ENCODE measurements around the gene HOXB2.

GRCh38 chr17:48514477-48514876, 30.4 kb downstream of the HOXB2 start:
- TF ChIP-seq CTCF (IDR thresholded peaks at IDR 0.05) = no peak
- TF ChIP-seq POLR2A (IDR thresholded peaks at IDR 0.05) = no peak

Data from esophagus squamous epithelium (tissue), 4 donors.